ENCODE measurements around the gene ACBD3.

The ACBD3 gene

DNA sequence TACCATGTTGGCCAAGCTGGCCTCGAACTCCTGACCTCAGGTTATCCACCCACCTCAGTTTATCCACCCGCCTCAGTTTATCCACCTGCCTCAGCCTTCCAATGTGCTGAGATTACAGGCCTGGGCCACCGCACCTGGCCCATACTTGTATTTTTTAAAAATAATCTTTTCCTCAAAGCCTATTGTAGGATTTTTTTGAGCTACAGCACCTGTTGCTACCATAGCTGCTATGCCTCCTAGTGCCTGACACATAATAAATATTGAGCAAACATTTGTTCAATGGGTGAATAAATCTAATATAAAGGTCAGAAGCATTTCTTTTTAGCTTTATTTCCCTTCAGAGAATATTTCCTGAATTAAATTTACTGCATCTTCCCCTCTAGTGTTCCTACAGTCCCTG, 15.7 kb upstream of the ACBD3 start:
- no peak for DNase-seq (ENCODE audit: low spot score)
- FAIRE-seq = no peak

DNA sequence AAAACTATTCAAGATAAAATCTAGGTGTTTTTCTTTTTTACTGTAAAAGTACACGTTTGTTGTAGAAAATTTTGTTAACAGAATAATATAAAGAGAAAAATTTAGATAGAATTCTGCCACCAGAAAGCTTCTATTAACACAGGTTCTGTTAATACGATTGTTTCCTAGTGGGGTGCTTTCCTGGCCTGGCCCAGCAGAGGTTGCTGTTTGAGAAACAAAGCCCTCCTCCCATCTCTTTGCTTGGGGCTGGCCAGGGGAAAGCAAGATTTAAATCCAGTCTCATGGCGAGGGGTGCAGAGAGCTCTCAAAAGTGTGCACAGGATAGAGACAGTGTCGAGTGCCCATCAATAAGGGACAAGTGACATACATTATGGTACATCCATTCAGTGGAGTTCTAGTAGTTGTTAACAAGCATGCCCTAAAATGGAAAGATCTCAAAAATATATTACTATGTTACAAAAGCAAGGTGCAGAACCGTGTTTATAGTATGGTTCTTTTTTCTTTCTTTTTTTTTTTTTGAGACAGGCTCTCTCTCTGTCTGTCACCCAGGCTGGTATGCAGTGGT, 14.6 kb upstream of the ACBD3 start:
- DNase-seq (ENCODE audit: low spot score) (no peak), FAIRE-seq (no peak)

DNA sequence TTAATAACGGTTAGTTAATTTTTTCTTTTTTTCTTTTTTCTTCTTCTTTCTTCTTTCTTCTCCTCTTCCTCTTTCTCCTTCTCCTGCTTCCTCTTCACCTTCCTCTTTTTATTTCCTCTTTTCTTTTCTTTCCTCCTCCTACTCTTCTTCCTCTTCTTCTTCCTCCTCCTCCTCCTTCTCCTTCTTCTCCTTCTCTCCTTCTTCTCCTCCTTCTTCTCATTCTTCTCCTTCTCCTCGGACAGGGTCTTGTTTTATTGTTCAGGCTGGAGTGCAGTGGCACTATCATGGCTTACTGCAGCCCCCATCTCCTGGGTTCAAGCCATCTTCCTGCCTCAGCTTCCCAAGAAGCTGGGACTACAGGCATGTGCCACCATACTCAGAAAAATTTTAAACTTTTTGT, 13.4 kb upstream of the ACBD3 start:
- FAIRE-seq = no peak
- DNase-seq (ENCODE audit: low spot score) = no peak

DNA sequence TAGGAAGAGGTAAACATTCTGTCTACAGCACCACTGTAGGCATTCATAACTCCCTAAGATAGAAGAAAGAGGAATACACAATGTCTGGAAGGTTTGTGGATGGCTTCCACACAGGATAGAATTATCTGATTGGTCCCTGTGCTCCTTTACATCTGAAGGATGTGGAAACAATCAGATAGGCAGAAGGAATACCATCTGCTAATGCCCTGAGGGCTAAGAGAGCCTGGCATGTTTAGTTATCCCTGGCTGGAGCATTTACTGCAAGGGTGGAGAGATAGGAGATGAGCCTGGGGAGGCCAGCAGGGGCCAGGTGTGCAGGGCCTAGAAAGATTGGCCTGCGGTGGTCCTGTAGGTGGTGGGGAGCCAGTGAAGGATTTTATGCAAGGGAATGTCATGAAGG, 8.6 kb upstream of the ACBD3 start:
- FAIRE-seq (no peak), DNase-seq (ENCODE audit: low spot score) (no peak)

DNA sequence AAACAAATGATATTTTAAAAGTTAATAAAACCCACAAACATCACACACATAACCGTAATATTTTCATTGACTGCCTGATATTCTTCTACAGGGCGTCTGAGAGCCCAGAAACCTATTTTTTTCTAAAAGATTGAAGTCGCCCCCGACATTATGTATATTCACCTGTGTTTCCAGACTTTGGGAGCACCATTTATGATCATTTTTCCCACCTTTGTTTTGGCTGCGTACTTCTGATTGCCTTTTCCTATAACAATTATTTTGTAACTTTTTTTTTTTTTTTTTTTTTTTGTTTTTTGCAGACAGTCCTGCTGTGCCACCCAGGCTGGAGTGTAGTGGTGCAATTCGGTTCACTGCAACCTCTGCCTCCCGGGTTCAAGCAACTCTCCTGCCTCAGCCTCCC, 839 bp upstream of the ACBD3 start:
- DNase-seq (ENCODE audit: low spot score) (no peak), FAIRE-seq (no peak)

DNA sequence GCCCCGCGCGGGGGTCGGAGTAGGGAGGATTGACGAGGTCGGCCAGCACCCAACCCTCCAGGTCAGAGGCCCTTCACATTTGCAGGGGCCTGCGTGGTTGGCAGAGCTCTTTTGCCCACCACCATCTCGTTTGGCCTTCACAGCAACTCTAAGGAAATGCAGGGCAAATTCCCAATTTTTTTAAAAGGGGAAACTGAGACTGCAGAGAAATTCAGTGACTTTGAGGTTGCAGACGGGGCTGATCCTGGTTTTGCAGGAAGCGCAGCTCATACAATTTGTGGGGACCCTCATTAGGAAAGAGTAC, 430 bp upstream of the ACBD3 start:
- FAIRE-seq (no peak), DNase-seq (ENCODE audit: low spot score) (no peak)

DNA sequence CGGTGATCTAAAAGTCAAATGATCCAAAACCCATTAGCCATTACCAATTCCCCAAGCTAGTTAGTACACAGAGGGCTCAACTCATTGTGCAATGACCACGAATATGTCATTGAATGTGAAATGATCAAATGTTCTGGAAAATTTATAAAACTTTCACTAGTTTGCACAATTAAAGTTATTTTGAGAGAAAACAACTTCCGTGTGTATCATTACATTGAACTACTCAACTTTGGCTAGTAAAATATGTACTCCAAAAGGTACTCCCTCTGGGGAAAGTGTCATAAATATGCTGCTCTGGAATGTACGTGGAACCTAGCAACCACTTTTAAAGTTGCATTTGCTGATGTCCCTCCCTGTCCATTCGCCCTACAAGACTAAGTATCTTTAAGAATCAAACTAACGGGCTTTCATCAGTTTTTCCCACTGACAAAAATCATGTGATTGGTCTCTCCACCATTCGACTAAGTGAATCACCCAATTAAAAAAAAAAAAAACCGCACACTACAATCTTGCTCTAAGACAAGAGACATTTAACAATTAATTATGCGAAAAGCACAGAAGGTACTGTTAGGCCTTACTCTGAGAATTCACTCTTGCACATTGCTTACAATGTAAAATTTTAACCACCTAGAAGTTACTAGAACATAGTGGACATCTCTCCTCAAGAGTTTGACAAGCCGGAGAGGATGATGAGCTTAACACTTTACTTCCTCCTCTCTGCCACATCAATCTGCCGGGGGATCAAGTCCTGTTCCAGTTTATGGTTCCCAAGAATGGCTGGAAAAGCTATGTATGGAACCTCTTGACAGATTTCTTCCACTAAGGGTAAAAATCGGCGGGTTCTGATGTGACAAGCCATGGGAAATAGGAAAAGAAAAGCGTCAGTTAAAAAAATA, 1.2 kb downstream of the ACBD3 start:
- DNase-seq (ENCODE audit: low spot score) = no peak
- FAIRE-seq = no peak

DNA sequence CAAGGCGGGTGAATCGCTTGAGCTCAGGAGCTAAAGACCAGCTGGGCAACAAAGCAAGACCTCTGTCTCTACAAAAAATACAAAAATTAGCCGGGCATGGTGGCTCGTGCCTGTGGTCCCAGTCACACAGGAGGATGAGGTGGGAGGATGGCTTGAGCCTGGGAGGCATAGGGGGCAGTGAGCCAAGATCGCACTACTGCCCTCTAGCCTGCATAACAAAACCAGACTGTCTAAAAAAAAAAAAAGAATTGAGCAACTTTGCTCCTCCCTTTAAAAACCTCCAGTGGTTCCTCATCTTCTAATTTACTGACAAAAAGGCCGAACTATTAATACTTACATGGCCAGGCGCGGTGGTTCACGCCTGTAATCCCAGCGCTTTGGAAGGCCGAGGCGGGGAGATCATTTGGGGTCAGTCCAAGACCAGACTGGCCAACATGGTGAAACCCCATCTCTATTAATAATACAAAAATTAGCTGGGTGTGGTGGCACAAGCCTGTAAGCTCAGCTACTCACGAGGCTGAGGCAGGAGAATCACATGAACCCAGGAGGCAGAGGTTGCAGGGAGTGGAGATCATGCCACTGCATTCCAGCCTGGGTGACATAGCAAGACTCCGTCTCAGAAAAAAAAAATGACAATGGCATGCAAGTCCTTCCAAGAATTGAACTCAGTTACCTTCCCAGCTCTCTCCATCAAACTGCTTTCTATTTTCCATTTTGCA, 4.4 kb downstream of the ACBD3 start:
- DNase-seq (ENCODE audit: low spot score) (peak; percentile 64), FAIRE-seq (peak; percentile 65)

DNA sequence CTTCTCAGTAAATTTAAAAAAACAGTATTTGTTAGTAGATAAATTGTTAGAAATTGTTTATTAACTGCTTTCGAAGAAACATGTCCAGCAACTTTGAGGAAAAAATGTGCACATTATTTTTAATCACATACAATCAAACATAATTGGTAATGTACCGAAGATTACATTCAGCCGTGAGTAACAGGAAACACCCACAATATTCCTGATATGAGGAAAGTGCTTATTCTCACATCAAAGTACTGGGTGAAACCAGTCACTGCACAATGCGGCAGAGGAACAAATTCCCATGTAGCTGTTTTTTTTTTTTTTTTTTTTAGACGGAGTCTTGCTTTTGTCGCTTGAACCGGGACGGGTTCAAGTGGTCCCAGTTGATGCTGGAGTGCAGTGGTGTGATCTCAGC, 9.7 kb downstream of the ACBD3 start:
- no peak for FAIRE-seq
- no peak for DNase-seq (ENCODE audit: low spot score)

DNA sequence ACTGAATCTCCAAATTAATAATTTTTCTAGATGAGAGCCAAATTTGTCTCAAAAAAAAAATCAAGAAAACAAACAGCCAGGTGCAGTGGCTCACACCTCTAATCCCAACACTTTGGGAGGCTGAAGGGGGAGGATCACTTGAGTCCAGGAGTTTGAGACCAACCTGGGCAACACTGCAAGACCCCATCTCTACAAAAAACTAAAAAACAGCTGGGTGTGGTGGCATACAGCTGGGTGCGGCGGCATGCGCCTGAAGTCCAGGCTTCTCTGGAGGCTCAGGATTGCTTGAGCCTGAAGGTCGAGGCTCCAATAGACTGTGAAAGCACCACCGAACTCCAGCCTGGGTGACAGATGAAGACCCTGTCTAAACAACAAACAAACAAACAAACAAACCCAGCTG, 14.0 kb downstream of the ACBD3 start:
- FAIRE-seq (no peak), DNase-seq (ENCODE audit: low spot score) (no peak)

DNA sequence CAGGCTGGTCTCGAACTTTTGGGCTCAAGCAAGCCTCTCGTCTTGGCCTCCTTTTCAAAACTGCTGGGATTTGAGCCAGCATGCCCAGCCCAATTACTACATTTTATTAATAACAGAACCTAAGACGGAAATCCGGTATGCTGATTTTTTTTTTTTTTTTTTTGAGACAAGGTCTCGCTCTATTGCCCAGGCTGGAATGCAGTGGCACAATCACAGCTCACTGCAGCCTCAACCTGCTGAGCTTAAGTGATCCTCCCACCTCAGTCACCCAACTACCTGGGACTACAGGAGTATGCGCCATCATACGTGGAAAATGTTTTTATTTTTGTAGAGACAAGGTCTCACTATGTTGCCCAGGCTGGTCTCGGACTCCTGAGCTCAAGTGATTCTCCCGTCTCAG, 20.2 kb downstream of the ACBD3 start:
- no peak for FAIRE-seq
- DNase-seq (ENCODE audit: low spot score) = no peak

DNA sequence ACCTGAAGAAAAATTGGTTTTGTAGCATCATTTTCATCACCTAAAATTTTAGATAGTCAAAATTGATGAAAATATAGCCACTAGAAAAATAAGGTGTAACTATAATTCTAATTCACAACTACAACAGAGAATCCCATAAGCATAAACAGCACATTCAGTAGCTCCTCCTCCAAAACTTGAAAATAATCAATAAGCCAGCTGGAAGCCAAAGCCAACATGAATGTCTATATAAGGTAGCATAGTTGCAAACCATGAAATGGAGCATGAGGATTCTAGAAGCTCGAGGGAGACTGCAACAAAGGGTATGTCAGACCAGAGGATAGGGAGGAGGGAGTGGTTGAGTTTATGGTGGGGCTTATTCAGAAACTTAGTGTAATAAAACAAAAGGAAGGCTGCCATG, 22.4 kb downstream of the ACBD3 start:
- FAIRE-seq (no peak), DNase-seq (ENCODE audit: low spot score) (no peak)

DNA sequence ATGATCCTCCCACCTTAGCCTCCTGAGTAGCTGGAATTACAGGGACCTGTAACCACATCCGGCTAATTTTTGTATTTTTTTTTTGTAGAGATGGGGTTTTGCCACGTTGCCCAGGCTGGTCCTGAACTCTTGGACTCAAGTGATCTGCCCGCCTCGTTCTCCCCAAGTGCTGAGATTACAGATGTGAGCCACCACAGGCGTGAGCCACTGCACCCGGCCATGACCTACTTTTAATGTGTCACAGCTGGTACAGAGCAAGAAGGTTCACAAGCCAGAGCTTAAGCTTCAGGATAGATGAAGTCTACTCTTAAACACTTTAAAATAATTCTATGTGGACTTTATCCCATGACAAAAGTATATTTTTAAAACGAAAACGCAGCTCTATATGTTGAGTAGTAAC, 23.6 kb downstream of the ACBD3 start:
- FAIRE-seq (no peak), DNase-seq (ENCODE audit: low spot score) (no peak)

DNA sequence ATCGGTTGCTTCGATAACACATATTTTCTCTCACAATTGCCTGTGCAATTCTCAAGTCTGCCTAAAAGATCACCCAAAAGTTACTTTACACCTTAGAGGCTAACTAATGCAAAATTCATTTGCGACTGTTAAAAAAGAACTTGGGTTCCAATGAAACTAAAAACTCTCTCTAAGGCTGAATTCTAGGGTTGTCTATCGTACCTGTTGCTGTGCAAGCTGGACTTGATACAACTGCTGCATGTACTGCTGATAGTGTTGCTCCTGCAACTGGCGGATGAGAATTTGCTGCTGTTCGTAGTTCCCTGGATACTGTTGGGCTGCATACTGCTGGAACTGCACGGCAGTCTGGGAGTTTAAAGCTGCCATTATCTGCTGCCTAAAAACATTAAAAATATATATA, 27.6 kb downstream of the ACBD3 start:
- DNase-seq (ENCODE audit: low spot score) (no peak), FAIRE-seq (no peak)

DNA sequence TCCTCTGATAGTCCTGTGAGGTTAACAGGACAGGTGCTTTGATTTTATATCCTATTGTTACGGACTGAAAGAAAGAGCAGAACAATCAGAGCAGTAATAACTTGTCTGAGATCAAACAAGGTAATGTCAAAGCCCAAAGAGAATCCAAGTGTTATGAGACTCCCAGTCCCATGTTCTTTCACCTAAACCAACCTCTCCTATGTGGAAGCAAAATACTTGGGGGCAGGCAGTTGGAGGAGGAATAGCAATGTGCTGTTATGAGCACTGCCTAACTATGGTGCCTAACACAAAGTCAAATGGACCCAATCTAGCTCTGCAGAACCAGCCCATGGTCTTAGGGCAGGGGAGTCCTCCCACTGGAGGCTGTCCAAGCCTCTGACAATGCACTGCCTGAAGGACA, 28.1 kb downstream of the ACBD3 start:
- FAIRE-seq (no peak), DNase-seq (ENCODE audit: low spot score) (no peak)

DNA sequence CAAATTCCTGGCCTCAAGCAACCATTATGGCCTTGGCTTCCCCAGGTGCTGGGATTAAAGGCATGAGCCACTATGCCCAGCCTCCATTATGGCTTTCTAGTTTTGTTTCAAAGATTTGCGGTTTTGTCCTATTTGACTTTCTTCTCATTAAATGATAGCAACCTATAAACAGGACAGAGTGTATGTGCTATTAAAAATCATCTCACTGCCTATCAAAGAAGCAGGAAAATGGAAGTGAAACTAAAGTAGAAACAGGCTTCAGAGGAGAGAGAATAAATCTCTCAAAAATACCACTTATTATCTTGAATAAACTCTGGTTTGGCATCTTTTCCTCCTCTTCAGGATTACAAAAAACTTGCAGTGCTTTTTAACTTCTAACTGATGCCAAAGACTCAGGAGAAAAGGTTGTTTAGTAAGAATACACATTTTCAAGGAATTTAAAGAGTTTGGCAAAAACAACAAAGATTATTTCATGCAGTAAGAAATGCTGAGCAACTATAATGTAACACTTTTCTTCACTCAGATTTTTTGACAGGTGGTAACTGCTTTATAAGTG, 28.7 kb downstream of the ACBD3 start:
- FAIRE-seq (no peak), DNase-seq (ENCODE audit: low spot score) (no peak)

DNA sequence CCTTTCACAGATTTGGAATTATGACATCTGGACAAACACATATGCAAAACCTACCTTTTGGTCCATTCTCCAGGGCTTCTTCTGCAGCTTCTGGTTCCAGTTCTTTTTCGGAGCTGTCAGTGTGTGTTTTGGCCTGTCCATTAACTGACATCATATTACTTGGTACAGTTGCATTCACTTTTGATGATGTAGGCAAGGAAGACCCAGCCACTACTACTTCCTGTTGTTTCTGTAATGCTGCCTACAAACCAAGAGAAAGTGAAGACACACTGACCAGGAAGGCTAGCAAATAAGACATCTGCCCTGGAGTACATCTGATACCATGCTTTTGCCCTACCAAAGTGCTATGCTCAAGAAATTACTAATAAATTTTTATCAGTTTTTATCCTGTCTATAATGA, 31.9 kb downstream of the ACBD3 start:
- DNase-seq (ENCODE audit: low spot score) (no peak), FAIRE-seq (no peak)

DNA sequence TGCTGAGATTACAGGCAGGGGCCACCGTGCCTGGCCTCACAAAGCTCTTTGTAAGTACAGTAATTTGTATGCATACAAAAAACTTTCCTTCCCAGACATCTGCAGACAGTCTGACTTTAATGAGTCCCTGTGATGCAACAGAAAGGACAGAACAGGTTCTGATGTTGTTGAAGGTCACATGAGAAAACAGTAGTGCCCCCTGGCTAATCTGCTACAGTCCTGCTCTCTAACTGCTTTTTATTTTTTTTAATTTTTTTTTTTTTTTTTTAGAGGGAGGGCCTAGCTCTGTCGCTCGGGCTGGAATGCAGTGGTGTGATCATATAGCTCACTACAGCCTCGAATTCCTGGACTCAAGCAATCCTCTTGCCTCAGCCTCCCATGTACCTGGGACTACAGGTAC, 36.7 kb downstream of the ACBD3 start:
- FAIRE-seq = no peak
- no peak for DNase-seq (ENCODE audit: low spot score)

DNA sequence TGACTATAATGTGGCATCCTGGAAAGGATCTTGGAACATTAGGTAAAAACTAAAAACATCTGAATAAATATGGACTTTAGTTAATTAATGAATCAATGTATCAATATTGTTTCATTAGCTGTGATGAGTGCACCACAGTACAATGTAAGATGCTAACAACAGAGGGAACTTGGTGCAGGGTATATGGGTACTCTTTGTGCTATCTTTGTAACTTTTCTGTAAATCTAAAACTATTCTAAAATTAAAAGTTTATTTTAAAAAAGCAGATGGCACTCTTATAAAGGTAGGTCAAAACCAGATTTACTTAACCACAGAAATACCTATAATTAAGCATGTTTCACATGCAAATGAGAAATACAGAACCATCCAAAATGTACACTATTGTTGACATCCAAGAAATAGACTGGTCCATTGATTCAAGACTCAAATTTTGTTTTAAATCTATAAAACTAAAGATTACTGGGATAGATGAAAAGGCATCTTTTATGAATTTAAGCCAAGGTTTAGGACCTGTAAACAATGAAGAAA, 38.4 kb downstream of the ACBD3 start:
- DNase-seq (ENCODE audit: low spot score) = no peak
- FAIRE-seq = no peak

DNA sequence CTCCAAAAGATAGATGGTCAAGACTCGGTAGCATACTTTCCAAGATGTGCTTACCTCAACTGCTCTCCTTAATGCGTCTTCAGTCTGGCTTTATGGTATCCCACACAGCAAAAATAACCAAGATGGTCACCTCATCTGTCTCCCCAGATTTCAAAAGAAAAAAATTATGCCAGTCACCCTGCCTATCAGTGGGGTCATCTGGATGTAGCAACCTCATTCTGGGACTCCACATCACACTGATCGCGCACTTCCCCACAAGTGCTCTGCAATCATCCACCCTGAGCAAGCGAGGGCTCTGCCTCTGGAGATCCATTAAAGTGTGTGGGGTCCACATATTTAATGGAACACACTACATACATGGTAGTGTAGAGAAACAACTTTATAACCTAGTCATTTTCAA, 42.5 kb downstream of the ACBD3 start:
- FAIRE-seq = no peak
- no peak for DNase-seq (ENCODE audit: low spot score)

DNA sequence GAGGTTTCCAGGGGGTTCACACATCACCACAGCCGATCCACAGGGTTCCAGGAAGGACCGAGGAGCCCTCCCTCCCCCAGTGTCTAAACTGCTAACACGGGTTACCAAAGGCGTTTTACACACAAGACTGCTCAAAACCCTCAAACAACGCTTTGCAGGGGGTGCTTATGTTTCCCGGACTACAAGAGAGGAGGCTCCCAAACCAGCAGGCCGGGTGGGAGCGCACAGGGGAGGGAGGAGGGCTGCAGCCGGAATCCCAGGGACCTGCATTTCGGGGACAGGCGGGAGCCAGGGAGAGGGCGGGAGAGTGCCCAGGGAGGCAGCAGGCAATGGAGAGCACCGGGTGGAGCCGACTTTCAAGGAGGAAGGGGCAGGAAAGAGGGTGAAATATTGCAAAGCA, 50.8 kb downstream of the ACBD3 start:
- FAIRE-seq = no peak

DNA sequence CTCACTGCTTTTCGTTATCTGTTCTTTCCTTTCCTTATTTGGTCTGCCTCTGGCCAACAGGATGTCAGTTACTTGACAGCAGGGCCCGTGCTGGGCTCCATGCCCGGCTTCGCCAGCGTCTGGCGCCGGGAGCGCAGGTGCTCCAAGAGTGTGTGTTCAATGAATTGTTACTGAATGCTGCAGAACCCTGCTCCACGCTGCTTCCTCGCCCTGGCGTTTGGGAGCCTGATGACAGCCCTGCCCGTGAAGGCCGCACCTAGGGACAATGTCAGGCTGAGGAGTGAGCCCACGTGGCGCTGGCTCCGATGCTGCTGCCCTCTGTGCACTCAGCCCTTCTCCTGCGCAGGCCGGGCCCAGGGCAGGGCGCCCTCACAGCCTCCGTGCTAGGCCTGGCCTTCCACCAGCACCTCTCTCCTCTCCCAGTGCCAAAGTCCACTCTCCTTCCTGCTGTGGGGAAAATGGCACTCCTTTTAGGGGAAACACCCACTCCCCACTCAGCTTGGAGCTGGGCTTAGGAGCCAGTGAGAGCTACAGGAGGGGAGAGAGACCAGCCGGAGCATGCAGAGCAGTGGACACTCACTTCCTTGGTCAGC, 51.4 kb downstream of the ACBD3 start:
- DNase-seq (ENCODE audit: low spot score) (no peak), FAIRE-seq (no peak)

More for the DNA sequence above, 50.8 kb downstream of the ACBD3 start:
- DNase-seq (ENCODE audit: low spot score) = no peak

All from RCC 7860 (cell line).